SK-N-MC (cell line): Measurements from ENCODE around the gene IL1RAP.
"Not testable (repeated sequence)": the region's sequence is repeated elsewhere in the genome, so short reads cannot be mapped to it uniquely, and the experiment has no call there.

Experiments
- DNase-seq: peaks from one replicate; pipeline ENCODE4 v3.0.0-alpha.2; 2011; ENCODE audit warnings: low read depth, low spot score
- H3K27ac ChIP-seq: fragments of 200-600 bp; sonication (generic); 2 replicates; pipeline ENCODE4 v1.5.1; 2016; ENCODE audit warnings: mixed run types
- H3K36me3 ChIP-seq: fragments of 200-600 bp; sonication (generic); 2 replicates; pipeline ENCODE4 v1.6.1; 2017; ENCODE audit warnings: antibody characterized with exemption, low read length, mixed read lengths; ENCODE audit not compliant: insufficient read depth
- H3K4me3 ChIP-seq: fragments of 200-600 bp; sonication (generic); 2 replicates; pipeline ENCODE4 v1.5.1; 2016
- H3K9ac ChIP-seq: fragments of 200-600 bp; sonication (generic); 2 replicates; pipeline ENCODE4 v1.8.0; 2017; ENCODE audit warnings: mixed run types, mixed read lengths; ENCODE audit not compliant: insufficient read length
- H3K9me3 ChIP-seq: fragments of 200-600 bp; sonication (generic); 2 replicates; pipeline ENCODE4 v1.6.1; 2017; ENCODE audit warnings: low read depth, mild to moderate bottlenecking, antibody characterized with exemption, low read length, moderate library complexity, mixed read lengths
- EZH2 ChIP-seq: fragments of 200-600 bp; sonication (generic); IDR thresholded peaks from one replicate; pipeline ENCODE4 v1.6.1; 2017; ENCODE audit warnings: antibody characterized with exemption
- FOXP2 ChIP-seq: optimal IDR thresholded peaks from 2 replicates; pipeline ENCODE3; 2011; ENCODE audit warnings: mild to moderate bottlenecking, moderate library complexity; ENCODE audit not compliant: insufficient read depth; ENCODE audit errors: extremely low read length, control extremely low read depth
- POLR2AphosphoS5 ChIP-seq: IDR thresholded peaks from 2 replicates; pipeline ENCODE4 v1.6.1; 2012; ENCODE audit warnings: mild to moderate bottlenecking, low read depth, low read length, borderline replicate concordance

IL1RAP gene

GRCh38 chr3:190504354-190505125 lies 9.3 kb upstream of the IL1RAP start:
- DNase-seq, result peak; percentile 91
- Histone ChIP-seq H3K36me3 (no peaks in the 10 kb centered on the region), H3K4me3 (no peak overlapping the region), H3K9ac (no peak overlapping the region), H3K9me3 (no peaks in the 10 kb centered on the region), H3K27ac (no peak overlapping the region)
- no peak for TF ChIP-seq EZH2
- no peak for TF ChIP-seq FOXP2
- TF ChIP-seq POLR2AphosphoS5, result peak; percentile 54; the same call in 1 of the 2 replicates

GRCh38 chr3:190505381-190506003 lies 8.4 kb upstream of the IL1RAP start:
- no peaks in the 10 kb centered on the region for H3K9me3 ChIP-seq

GRCh38 chr3:190506271-190506670 lies 7.6 kb upstream of the IL1RAP start:
- Histone ChIP-seq H3K9me3 (no peaks in the 10 kb centered on the region), H3K27ac (no peak overlapping the region), H3K36me3 (no peaks in the 10 kb centered on the region), H3K9ac (no peak overlapping the region), H3K4me3 (no peak overlapping the region)
- no peak for TF ChIP-seq FOXP2
- no peak for TF ChIP-seq POLR2AphosphoS5
- TF ChIP-seq EZH2, result no peak
- no peak for DNase-seq

More at GRCh38 chr3:190505381-190506003, 8.4 kb upstream of the IL1RAP start:
- TF ChIP-seq POLR2AphosphoS5 (no peak), EZH2 (no peak), FOXP2 (no peak)
- no peak for DNase-seq
- H3K4me3 ChIP-seq, result no peak overlapping the region
- no peak overlapping the region for H3K9ac ChIP-seq
- no peak overlapping the region for H3K27ac ChIP-seq
- H3K36me3 ChIP-seq, result no peaks in the 10 kb centered on the region

GRCh38 chr3:190512666-190513065 lies 1.2 kb upstream of the IL1RAP start:
- DNase-seq, result no peak
- TF ChIP-seq EZH2 (no peak), FOXP2 (no peak), POLR2AphosphoS5 (no peak)
- Histone ChIP-seq H3K9ac (peak overlapping the region; percentile 63), H3K36me3 (peaks cover 10% of the 10 kb centered on the region), H3K9me3 (no peaks in the 10 kb centered on the region), H3K27ac (no peak overlapping the region), H3K4me3 (no peak overlapping the region; the same call in 1 of the 2 replicates)

- H3K9ac ChIP-seq, result peak overlapping the region; percentile 78
- H3K4me3 ChIP-seq, result peak overlapping the region; percentile 89
- H3K27ac ChIP-seq, result peak overlapping the region; percentile 0; the same call in 1 of the 2 replicates
- no peaks in the 10 kb centered on the region for H3K9me3 ChIP-seq
- peaks cover 24% of the 10 kb centered on the region for H3K36me3 ChIP-seq
- TF ChIP-seq EZH2, result no peak
- TF ChIP-seq POLR2AphosphoS5, result no peak
- no peak for TF ChIP-seq FOXP2
- DNase-seq, result no peak
Observed at GRCh38 chr3:190514413-190515153, 698 bp downstream of the IL1RAP start.

- no peak for DNase-seq
- H3K9me3 ChIP-seq, result no peaks in the 10 kb centered on the region
- H3K4me3 ChIP-seq, result peak overlapping the region; percentile 89
- peaks cover 32% of the 10 kb centered on the region for H3K36me3 ChIP-seq
- peak overlapping the region; percentile 78 for H3K9ac ChIP-seq
- H3K27ac ChIP-seq, result no peak overlapping the region
- TF ChIP-seq POLR2AphosphoS5 (no peak), EZH2 (no peak), FOXP2 (no peak)
Observed at GRCh38 chr3:190516416-190516815, 2.5 kb downstream of the IL1RAP start.

- no peak for TF ChIP-seq POLR2AphosphoS5
- no peak for TF ChIP-seq FOXP2
- TF ChIP-seq EZH2, result no peak
- DNase-seq, result no peak
- no peaks in the 10 kb centered on the region for H3K9me3 ChIP-seq
- H3K4me3 ChIP-seq, result peak overlapping the region; percentile 89
- H3K27ac ChIP-seq, result no peak overlapping the region
- peaks cover 32% of the 10 kb centered on the region for H3K36me3 ChIP-seq
- no peak overlapping the region for H3K9ac ChIP-seq
Observed at GRCh38 chr3:190517687-190518086, 3.8 kb downstream of the IL1RAP start.

GRCh38 chr3:190518531-190518930 lies 4.6 kb downstream of the IL1RAP start:
- not testable (repeated sequence) for H3K27ac ChIP-seq, DNase-seq, H3K9ac ChIP-seq, H3K4me3 ChIP-seq, H3K9me3 ChIP-seq
- H3K36me3 ChIP-seq, result peaks cover 35% of the 10 kb centered on the region

GRCh38 chr3:190519886-190520285 lies 6.0 kb downstream of the IL1RAP start:
- Histone ChIP-seq H3K36me3 (peaks cover 40% of the 10 kb centered on the region), H3K9ac (no peak overlapping the region), H3K4me3 (peak overlapping the region; percentile 12; the same call in 1 of the 2 replicates), H3K27ac (no peak overlapping the region), H3K9me3 (no peaks in the 10 kb centered on the region)
- DNase-seq, result no peak
- no peak for TF ChIP-seq EZH2
